ENCODE measurements around the gene TRIM62.

Gene TRIM62

GRCh38 chr1:33181921-33182341 is at the start of gene TRIM62:
Gene TRIM62 (minus strand): TSS chr1:33182043. CDS start chr1:33181432, 611 bp downstream.
- DNase-seq (ENCODE audit: low read depth): peak; percentile 70

- DNase-seq (ENCODE audit: low read depth): no peak
Measured at GRCh38 chr1:33231166-33231565, 49.3 kb upstream of the TRIM62 start.

GRCh38 chr1:33228935-33229487 is 47.2 kb upstream of the TRIM62 start:
- DNase-seq (ENCODE audit: low read depth): no peak

GRCh38 chr1:33225586-33225985 is 43.7 kb upstream of the TRIM62 start:
- no peak for DNase-seq (ENCODE audit: low read depth)

- no peak for DNase-seq (ENCODE audit: low read depth)
Measured at GRCh38 chr1:33224166-33224707, 42.4 kb upstream of the TRIM62 start.

GRCh38 chr1:33222381-33222780 is 40.5 kb upstream of the TRIM62 start:
- no peak for DNase-seq (ENCODE audit: low read depth)

GRCh38 chr1:33221385-33221758 is 39.5 kb upstream of the TRIM62 start:
- DNase-seq (ENCODE audit: low read depth): no peak

- no peak for DNase-seq (ENCODE audit: low read depth)
Measured at GRCh38 chr1:33220676-33221384, 39.0 kb upstream of the TRIM62 start.

- DNase-seq (ENCODE audit: low read depth): no peak
Measured at GRCh38 chr1:33219886-33220661, 38.2 kb upstream of the TRIM62 start.

- no peak for DNase-seq (ENCODE audit: low read depth)
Measured at GRCh38 chr1:33211972-33212371, 30.1 kb upstream of the TRIM62 start.

GRCh38 chr1:33206340-33206739 is 24.5 kb upstream of the TRIM62 start:
- no peak for DNase-seq (ENCODE audit: low read depth)

- no peak for DNase-seq (ENCODE audit: low read depth)
Measured at GRCh38 chr1:33195556-33195955, 13.7 kb upstream of the TRIM62 start.

- no peak for DNase-seq (ENCODE audit: low read depth)
Measured at GRCh38 chr1:33191731-33192275, 10.0 kb upstream of the TRIM62 start.

- DNase-seq (ENCODE audit: low read depth): no peak
Measured at GRCh38 chr1:33190701-33191100, 8.9 kb upstream of the TRIM62 start.

GRCh38 chr1:33188572-33189275 is 6.9 kb upstream of the TRIM62 start:
- DNase-seq (ENCODE audit: low read depth): no peak

- DNase-seq (ENCODE audit: low read depth): no peak
Measured at GRCh38 chr1:33186936-33187335, 5.1 kb upstream of the TRIM62 start.

- no peak for DNase-seq (ENCODE audit: low read depth)
Measured at GRCh38 chr1:33185541-33185940, 3.7 kb upstream of the TRIM62 start.

GRCh38 chr1:33183306-33183705 is 1.5 kb upstream of the TRIM62 start:
- DNase-seq (ENCODE audit: low read depth): no peak

GRCh38 chr1:33182896-33183295 is 1.1 kb upstream of the TRIM62 start:
- no peak for DNase-seq (ENCODE audit: low read depth)

GRCh38 chr1:33182401-33182841 is 578 bp upstream of the TRIM62 start:
- no peak for DNase-seq (ENCODE audit: low read depth)

- peak; percentile 71 for DNase-seq (ENCODE audit: low read depth)
Measured at GRCh38 chr1:33180911-33181890, 642 bp downstream of the TRIM62 start.
